Right kidney (tissue), 1 donor: ENCODE measurements around the gene RDH11.
"Not testable (repeated sequence)": the region's sequence is repeated elsewhere in the genome, so short reads cannot be mapped to it uniquely, and the experiment has no call there.

ENCODE experiments used
- DNase-seq: peaks from one replicate; pipeline ENCODE4 v3.0.0-alpha.2; 2016

The RDH11 gene

DNA sequence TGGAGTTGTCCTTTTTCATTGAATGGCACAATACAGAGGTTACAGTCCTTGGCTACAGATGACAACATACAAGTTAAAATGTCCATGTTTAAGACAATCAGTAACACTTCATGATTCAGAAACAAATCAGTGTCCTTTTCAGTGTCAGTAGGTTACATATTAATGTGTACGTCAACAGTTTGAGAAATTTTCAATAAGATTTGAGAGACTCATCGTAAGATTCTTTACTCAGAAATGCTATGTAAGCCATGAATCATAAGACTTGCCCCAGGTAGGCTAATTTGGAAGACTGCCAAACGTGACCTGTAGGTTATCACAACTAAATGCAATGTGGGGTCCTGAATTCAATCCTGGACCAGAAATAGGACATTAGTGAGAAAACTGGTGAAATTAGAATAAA is 9.6 kb upstream of the RDH11 start:
- no peak for DNase-seq

DNA sequence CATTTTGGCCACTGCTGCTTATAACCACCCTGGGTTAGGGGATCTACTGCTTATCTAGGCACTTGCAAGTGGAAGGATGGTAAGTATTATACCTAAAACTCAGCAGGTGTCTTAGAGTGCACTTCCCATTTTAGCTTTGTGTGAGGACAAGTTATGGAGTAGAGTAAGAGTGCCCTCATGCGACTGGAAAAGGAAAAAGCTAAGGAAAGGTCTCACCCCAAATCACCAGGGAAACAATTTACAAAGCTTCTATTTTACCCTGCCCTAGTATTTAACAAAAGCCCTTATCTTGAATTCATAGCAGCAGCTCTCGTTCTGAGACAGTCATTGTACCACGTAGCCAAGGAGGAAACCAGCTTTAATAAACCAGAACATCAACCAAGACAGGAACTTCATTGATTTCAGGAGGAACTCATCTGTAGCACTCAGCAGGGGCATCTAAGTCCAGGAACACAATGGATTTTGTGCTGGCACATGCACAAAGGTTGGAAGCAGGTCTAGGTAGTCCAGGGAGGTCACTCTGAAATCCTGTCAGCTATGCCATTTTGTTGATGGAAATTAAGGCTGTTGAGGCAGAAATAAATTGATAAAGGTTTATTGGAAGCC is 9.0 kb upstream of the RDH11 start:
- peak; percentile 26 for DNase-seq

DNA sequence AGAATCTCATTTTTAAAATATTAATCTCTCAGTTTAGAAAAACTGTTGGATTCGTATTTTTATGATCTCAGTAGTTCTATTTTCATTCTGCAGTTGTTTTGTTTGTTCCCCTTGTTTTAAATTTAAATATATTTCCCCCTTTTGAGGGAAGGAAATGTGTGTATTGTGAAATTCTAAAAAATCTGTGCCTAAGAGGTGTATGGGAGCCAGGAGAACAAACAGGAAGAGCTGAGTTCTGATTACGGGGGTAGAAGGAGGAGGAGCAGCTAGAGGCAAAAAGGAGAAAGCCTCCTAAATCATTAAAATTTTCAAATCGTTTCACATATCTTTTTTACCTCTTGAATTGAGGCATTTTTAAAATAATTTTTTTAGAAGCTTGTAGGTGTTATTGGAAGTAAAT is 8.4 kb upstream of the RDH11 start:
- no peak for DNase-seq

DNA sequence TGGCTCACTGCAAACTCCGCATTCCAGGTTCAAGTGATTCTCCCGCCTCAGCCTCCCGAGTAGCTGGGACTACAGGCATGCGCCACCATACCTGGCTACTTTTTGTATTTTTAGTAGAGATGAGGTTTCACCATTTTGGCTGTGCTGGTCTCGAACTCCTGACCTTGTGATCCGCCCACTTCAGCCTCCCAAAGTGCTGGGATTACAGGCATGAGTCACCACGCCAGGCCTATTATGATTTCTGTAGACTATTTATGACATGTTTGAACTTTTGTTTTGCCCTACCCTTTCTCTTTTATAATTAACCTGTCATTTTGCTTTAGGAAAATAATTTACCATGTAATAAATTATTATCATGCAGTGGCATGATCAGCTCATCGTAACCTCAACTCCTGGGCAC is 5.9 kb upstream of the RDH11 start, which contains the start of gene RDH12:
TSS of gene RDH12 (plus strand) at position 395 of the 400 bp plus-strand sequence. CDS start 20,757 bp downstream, outside the sequence.
- DNase-seq: not testable (repeated sequence)

DNA sequence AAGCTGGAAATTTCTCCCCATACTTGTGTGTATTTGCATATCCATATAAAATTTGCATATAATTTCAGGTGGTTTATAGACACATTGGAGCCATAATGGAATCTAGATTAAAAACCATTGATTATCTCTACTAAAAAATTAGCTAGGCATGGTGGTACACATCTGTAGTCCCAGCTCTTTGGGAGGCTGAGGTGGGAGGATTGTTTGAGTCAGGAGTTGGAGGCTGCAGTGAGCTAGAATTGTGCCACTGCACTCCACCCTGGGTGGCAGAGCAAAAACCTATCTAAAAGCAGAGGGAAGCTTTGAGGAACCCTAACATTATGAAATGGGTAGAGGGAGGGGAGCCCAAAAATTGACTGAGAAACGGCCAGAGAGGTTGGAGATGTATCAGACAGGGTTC is 2.6 kb upstream of the RDH11 start:
- no peak for DNase-seq

DNA sequence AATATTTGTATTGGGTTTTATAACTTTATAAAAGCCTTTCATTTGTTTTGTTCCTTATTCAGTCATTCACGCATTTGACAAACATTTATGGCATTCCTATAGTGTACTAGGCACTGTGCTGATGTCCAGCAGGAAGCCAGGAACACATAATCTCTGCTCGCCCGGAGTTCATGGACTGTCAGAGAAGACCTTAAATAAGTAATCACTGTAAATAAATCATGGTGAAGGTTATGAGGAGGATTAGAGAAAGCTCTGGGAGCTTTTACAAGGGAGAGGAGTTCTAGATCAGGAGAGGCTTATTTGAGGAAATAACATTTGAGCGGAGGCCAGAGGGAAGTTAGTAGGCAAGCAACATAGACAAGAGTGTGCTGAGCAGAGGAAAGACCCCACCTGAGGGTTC is 1.4 kb upstream of the RDH11 start:
- no peak for DNase-seq

DNA sequence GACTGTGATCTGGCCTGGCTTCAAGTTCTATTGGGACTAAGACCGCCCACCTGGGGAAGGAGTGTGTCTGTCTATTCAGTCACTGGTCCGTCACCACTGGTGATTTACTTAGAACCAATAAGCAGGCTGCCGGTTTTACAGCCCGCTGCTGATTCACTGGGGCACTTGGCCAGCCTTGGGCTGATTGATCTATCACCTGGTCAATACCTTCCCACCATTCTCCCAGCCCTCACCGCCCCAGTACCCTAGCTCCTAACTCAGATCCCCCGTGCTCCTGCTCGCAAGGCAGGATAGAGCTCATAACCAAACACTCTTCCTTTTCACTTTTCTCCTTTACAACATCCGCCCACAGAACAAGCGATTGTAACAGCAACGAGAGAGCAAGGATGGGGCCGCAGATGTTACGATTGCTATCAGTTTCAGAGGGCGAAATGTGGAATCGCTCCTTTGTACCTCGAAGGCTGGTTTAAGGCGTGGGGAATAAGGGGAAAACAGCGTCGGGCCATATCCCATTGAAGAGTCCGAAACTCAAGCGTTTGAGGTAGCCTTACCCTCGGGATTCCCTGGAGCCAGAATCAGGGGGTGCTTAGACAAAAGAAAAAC is 672 bp downstream of the RDH11 start:
- no peak for DNase-seq

DNA sequence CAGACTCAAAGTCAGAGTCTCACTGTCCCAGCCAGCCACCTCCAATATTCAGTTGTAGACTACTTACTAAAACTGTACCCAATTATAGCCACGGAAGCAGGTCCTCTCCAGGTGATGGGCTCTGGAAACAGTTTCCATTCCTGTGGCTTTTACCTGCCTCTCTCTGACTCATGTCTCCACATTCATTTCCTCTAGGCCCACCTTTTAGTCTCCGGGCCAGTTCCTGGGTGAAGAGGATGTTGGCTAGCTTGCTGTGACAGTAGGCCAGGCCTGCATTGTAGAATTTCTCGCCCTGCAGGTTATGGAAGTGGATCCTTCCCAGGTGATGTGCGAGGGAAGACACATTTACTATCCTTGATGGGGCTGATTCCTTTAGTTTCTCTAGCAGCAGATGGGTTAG is 5.6 kb downstream of the RDH11 start:
- no peak for DNase-seq

DNA sequence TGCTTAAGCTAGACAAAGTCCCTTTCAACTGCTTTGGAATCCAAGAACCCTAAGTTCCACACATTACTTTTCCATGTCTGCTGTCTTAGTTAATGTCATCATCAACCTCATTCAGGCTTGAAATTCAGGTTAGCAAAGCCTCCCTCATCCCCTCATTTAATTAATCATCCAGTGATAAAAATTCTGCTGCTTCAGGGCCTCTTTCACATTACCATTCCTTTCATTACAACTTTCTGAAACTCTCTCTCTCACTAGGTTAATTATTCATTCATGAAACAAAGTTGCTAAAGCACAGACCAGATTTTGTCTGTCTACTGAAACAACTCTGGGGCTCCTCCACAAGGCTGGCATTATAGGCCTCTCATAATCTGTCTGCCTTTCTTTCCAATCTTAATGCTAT is 11.7 kb downstream of the RDH11 start:
- DNase-seq: no peak

DNA sequence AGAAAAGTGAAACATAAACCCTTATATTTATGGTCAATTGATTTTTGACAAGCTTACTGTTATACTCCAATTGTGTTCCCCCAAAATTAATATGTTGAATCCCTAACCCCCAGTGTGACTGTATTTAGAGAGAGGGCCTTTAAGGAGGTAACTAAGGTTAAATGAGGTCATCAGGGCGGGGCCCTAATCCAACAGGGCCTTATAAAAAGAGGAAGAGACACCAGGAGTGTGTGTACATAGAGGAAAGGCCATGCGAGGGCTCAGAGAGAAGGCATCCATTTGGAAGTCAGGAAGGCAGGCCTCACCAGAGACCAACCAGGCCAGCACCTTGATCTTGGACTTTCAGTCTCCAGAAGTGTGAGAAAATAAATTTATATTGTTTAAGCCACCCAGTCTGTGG is 14.6 kb downstream of the RDH11 start:
- DNase-seq: no peak

DNA sequence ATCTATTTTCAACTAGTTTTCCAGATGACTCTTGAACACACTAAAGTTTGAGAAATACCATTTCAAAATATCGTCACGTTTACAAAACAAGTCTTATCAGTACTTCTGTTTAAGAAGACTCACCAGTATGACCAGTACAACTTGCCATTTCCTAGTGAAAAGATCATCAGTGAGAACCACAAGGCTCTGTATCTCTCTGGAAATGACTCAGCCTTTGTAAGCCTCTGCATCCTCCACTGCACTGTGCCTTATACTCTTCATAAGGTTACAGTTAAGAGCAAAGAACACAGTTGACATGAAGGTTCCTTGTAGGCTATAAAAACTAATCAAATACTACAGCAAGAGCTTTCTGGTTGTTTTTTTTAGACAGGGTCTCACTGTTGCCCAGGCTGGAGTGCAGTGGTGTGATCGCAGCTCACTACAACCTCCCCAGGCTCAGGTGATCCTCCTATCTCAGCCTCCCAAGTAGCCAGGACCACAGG is 15.4 kb downstream of the RDH11 start:
- DNase-seq: no peak

DNA sequence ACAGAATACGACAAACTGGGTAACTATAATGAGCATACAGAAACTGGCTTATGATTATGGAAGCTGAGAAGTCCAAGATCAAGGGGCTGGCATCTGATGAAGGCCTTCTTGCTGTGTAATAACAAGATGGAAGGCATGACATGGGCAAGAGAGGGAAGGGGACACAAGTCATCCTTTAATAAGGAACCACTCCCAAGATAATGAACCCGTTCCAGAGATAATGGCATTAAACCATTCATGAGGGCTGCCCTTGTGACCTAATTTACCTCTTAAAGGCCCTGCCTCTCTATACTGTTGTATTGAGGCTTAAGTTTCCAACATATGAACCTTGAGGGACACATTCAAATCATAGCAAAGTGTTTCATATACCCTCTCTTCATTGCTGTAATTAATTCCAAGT is 16.6 kb downstream of the RDH11 start:
- DNase-seq: no peak

DNA sequence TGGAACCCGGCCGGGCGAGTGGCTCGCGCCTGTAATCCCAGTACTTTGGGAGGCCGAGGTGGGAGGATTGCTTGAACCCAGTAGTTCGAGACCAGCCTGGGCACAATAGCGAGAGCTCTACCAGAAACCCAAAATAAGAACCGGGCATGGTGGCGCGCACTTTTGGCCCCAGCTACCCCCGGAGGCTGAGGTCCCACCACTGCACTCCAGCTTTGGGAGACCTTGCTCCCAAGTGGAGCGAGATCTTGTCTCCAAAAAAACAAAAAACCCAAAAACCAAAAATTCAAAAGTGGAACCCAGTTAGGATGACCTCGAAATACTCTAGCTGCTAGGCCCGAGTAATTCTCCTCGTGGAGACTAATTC is 20.4 kb downstream of the RDH11 start:
- DNase-seq: no peak

DNA sequence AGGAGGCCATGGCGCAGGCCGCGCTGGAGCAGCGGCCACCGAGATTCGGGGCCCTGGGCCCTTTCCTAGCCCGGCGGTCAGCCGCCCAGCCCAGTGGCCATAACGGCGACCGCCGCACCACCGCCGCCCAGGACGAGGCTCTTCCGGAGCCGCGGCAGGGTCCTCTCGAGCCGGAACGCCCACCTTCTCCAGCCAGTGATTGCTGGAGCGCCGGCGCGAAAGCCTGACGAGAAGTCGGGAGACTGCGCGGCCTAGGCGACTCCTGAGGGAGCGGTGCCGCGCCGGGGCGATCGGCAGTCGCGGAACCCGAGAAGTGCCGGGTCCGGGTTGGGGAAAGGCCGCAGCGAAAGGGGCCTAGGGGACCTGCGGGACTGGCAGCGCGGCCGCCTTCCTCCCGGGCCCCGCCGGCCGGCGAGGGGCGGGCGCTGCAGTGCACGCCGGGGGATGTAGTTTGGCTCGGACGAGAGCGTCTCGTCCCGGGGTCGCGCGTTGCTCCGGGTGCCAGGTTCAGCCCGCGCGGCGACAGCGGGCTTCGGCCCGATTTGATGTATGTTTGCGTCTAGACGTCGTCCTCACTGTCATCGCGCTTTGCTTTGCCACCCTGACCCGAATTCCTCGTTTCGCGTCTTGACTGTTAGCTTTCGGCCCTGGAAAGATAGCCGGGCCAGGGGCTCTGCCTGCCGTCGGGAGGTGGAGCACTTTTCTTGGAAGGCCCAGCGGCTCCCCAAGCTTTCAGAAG is 20.9 kb downstream of the RDH11 start, which contains the start of gene VTI1B:
TSS of gene VTI1B (minus strand) at position 153 of the 739 bp plus-strand sequence. CDS start at position 10, 143 bp downstream.
- DNase-seq: peak; percentile 100

DNA sequence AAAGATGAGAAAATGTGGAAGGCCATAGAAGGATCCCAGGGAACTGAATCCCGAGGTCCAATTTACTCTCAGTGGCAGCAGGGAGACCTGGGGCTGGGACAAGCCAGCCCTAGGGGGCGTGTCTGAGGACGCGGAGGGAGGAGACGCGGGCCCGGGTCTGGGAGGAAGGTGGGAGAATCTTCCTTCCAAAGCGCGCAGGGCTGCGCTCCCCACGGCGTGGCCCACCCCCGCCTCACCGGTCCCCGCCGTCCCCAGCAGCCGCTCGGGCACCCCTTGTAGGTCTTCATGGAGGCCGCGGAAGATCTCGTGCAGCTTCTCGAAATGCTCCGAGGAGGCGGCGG is 21.5 kb downstream of the RDH11 start:
- DNase-seq: no peak

DNA sequence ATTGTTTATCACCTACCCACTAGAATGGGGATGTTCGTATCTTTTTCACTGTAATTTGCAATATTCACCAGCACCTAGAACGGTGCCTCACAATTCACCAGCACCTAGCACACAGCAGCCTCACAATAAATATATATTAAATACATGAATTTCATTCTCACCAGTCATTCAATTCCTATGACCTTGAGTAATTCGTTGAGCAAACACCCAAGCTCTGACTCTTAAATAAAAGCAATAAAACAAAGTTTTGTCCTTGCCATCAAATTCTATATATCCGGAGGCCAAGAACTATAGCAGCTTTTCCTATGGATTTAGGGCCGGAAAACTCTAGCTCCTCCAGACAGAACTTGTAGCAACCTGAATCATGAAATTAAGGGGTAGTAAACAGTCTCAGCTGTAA is 22.1 kb downstream of the RDH11 start:
- no peak for DNase-seq

DNA sequence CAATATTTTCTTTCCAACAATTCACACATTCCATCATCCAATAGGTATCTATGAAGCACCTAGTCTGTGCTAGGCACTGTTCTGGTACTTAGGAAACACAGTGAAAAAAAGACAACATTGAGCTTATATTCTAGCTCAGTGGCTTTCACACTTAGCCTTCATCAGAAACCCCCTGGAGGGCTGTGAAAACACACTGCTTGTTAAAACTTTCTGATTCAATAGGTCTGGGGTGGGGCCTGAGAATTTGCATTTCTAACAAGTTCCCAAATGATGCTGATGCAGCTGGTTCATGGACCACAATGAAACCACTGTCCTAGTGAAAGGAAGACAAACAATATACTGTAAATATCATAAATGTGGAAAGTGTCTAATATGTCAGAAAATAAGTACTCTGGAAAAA is 27.0 kb downstream of the RDH11 start:
- no peak for DNase-seq

DNA sequence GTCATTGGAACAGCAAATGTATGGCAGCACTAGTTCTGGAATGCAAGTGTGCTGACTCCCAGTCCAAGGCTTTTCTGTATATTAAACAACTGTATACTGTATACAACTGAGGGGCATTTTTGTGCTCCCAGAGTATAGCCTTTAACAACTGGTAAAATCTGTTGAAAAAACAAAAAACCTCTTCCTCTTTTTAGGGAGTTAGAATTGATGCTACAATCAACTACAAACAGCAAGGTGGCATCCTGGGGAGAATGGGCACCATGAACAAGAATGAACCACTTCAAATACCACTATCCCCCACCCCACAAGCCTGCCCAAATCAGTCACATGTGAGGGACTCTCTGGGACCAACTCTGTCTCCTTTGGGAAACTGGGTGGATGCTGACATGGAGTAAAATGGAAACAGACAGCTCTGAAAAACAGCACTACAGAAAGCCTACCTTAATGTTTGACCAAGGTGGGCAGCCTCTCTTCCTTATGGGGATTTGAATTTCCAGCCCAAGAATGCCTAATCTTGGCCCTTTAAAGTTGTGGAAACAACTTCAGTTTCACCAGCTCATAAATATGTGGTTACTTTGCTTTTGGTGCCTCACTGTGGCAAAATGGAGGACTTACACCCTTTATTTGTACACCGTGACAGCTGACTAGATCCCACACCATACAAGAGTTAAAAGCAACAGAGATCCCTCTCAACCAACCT is 28.7 kb downstream of the RDH11 start:
- no peak for DNase-seq

DNA sequence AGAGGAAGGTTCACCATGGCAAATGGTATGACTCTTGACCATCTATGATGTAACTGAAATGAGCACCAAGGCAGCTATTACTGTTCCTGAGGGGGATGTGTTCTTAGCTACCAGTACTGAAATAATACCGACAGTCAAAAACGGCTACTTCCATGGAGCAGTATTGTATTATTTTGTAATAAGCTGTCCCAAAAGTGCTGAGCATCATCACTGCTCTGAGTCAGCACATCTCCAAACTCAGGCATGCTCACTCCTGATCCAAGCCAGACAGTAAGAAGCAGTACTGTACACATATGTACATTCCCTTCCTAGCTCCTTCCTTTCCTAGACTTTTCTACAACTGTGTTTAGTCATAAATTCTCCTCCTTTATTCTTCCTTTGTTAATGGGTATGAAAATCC is 29.7 kb downstream of the RDH11 start:
- DNase-seq: no peak

DNA sequence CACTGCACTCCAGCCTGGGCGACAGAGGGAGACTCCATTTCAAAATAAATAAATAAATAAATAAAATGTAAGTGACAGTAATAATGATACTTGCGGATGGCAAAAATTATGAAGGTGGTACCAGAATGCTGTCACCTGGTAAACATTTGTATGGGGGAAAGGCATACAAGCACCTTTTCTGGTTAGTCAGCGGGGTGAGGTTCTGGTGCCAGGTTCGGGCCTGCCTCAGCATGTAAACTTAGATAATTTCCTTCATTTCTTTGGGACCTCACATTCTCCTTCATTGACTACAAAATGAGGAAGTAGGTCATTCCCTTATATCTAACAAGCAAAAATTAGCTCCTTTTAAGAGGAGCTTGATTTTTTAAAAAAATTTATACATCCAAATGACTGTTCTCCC is 31.9 kb downstream of the RDH11 start:
- no peak for DNase-seq

DNA sequence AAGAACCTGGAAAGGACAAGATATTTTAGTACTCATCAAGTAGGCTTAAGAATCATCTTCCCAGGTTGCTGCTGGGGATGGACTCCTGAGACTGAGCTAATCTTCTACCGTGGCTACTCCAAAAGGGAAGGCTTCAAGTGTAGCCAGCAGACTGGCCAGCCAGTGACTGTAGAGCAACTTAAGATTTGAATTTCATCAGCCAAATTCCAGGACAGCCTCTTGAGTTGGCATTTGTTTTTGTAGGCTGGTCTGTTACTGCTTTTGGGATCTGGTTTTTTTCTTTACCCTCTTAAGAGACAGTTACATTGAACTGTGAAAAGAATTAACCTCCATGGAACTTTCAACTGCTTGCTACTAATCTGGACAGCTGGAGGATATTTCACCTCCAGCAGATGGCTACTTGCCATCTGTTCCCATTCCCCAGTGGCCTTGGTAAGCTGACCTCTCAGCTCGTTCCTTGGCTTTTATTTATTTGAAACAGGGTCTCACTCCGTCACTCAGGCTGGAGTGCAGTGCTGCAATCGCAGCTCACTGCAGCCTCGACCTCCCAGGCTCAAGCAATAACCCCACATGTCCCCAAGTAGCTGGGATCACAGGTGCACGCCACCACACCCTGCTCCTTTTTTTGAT is 41.8 kb downstream of the RDH11 start:
- no peak for DNase-seq

DNA sequence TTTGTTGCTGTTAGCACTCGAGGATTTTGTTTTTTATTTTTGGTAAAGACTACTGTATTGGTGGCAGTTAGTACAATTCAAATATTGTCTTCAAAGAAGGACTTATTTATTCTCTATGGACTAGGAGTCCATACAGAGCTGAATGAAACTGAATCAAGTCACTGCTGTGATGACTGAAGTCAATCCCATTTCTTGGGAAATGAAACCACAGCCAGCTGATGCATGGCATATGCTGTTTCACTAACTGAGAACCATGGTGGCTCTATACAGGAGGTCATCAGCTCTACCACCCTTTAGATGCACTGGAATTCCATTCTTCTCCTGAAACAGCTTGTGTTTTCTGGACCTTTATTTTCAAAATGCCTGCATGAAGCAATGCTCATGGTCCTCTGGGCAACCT is 43.4 kb downstream of the RDH11 start:
- no peak for DNase-seq

DNA sequence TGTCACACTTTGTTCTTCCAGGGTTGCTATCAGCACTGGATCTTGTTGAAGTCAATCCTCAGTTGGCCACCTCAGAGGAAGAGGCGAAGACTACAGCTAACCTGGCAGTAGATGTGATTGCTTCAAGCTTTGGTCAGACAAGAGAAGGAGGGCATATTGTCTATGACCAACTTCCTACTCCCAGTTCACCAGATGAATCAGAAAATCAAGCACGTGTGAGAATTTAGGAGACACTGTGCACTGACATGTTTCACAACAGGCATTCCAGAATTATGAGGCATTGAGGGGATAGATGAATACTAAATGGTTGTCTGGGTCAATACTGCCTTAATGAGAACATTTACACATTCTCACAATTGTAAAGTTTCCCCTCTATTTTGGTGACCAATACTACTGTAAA is 44.9 kb downstream of the RDH11 start:
- DNase-seq: no peak
